Fibroblast of skin of left quadriceps (primary cell): Measurements from ENCODE around the gene KCNJ16.

Experiments used
- DNase-seq, 2 experiments: peaks; one replicate each; pipeline ENCODE4 v3.0.0-alpha.2; 2013; ENCODE audit warnings: low read depth in 2 of 2

The KCNJ16 gene

GRCh38 chr17:70128727-70129238 lies 53.8 kb downstream of the KCNJ16 start:
- no peak for DNase-seq

- DNase-seq, result no peak
Measured at GRCh38 chr17:70130289-70130688, 55.3 kb downstream of the KCNJ16 start.

DNA sequence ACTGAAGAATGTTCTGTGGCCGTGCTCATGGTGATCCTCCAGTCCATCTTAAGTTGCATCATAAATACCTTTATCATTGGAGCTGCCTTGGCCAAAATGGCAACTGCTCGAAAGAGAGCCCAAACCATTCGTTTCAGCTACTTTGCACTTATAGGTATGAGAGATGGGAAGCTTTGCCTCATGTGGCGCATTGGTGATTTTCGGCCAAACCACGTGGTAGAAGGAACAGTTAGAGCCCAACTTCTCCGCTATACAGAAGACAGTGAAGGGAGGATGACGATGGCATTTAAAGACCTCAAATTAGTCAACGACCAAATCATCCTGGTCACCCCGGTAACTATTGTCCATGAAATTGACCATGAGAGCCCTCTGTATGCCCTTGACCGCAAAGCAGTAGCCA lies 57.5 kb downstream of the KCNJ16 start:
- no peak for DNase-seq

DNA sequence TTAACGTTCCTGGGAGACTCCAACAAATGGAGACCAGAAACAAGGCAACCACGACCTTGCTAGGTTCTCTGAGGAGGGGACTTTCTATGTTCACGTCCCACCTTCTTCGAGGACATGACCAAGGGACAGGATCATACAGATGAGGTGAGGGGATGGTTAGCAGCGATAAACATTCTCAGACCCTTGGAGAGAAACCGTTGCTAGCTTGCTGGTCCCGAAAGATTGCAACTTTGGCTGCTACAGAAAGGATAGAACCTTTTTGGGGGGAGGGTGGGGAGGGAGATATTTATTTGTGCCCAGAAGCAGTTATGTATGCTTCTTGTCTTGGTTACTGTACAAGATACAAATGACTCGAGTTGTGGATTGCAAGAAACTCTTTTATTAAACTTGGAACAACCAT lies 59.0 kb downstream of the KCNJ16 start:
- DNase-seq, result no peak

DNA sequence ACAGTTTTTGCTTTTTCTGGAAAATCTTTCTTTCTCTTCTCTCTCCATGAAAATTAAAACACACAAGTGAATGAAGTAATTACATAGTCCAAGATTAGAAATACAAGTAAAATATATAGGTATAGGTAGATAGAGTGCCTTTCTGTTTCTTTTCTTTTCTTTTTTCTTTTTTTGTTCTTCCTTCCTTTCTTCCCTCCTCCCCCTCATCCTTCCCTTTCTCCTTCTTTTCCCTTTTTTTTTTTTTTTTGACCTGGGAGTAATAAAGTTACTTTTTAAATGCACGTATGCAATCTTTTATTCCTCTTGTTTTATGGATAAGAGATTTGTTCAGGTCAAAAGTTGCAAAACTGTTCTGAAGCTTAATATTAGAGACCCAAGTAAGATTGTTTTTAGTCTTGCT lies 59.8 kb downstream of the KCNJ16 start:
- DNase-seq, result no peak

- DNase-seq, result no peak
Measured at GRCh38 chr17:70136131-70136530, 61.1 kb downstream of the KCNJ16 start.

DNA sequence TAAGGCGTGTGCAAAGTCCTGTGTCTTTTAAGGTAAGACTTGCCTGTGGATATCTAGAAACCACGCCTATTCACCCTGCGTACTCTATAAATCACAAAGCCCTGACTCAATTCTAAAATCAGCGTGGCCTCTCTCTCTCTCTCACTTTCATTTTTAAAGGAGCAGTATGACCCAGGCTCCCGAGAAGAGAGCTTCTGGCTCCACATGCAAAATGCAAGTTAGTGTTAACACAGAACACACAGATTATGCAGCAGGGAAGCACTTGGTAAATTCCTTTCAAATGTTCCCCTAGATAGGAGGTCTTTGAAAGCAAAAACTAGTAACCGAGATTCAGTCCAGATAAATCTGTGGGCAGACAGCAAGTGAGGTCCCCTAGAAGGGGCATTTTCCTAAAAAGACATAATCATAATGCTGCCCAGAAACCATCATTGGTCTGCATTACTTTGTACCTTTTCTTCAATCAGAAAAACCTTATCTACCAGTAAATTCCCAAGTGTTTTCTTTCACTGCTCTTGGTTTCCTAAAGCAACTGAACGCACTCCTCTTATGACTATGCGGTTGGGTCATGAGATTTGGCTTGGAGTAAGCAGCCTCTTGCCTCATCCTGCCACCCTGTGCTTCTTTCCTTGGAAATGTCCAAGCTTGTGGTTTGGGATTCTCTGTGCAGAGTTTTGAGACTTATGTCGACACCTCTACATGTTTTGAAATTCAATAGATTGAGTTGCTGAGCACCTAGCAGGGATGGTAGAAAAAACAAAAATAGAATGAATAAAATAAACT lies 62.6 kb downstream of the KCNJ16 start:
- DNase-seq, result peak; percentile 45 to 47

DNA sequence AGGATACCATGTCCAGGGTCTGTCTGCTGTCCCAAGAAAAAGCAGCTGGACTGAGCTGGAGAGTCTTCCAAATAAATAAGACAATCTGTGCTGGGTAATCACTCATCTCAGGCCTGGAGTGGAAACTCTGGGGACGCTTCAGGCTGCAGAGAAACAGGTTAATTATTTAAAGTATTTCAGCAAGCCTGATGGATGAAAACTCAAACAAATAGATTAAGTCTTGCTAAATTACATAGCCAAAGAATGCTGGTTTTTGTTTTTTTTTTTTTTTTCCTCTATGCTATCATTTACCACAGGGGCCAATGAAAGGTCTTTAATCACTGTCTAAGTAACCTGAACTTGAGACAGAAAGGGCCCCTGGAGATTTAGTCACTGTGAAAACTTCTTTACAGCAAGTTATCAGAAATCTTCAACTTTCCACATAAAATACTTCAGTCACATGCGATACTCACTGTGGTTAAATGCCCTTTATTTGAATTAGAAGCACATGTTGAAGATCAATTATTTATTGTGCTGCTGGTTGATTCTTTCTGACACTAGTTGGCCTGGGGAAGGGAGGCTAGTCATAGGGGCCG lies 63.4 kb downstream of the KCNJ16 start:
- DNase-seq, result peak; percentile 29 to 44

- no peak for DNase-seq
Measured at GRCh38 chr17:70139449-70139993, 64.5 kb downstream of the KCNJ16 start.

DNA sequence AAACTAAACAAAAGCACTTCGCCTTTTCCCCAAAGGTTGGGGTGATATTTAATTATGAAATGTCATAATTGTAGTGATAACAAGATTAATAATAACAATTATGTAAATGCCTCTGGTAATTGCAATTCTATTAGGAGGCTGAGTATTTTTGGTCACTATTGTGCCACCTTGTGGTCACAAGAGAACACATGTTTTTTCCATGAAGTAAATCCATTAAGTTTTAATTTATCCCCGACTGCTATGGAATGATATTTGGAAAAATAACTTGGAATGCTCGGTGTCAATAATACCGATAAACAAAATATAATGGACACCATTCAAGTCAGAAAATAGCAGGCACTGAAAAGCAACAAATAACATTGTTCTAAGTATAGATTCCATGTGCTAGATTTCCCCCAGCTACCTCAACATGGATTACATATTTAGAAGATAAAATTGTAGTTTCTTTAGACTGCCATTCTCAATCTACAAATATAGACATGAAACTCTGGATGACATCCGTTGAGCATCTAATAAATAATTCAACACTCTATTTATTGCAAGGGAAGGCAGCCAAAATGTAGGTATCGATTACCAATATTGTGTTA lies 69.3 kb downstream of the KCNJ16 start:
- DNase-seq, result no peak

GRCh38 chr17:70153210-70153609 lies 78.2 kb downstream of the KCNJ16 start:
- no peak for DNase-seq

DNA sequence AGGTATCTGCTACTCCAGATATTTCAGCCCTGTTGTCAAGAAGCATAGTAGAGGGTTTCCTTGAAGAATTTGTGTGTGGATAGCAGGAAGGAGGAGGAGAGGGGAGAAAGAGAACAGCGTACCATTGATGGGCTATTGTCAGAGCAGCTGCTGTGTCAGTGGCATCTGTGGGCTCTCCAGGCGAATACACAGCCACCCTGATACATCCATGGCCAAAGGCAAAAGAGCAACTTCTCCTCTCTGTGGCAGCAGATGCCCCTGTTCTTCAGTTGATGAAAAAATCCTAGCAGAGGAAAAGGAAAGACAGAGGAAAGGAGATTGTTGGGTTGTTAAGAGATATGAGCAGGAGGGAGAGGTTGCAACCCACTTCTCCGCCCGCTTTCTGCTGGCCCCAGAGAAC lies 82.1 kb downstream of the KCNJ16 start:
- no peak for DNase-seq

- DNase-seq, result no peak
Measured at GRCh38 chr17:70158180-70158579, 83.2 kb downstream of the KCNJ16 start.

- no peak for DNase-seq
Measured at GRCh38 chr17:70158591-70158990, 83.6 kb downstream of the KCNJ16 start.

DNA sequence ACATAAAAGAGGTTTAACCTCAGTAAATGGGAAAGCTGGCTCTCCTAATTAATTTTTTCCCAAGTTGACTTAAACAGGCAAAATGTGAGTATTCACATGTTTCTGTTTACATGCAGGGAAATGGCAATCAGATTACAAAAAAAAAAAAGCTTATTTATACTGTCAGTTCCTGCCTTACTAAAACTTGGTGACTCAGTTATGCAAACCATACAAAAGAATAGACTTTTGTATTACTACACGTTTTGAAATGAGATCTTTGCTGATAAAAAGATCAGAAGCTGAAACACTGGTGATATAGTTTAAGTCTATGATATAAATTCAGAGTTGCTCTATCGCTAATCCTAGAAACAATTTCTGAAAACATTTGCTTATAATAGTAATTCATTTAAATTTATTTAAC lies 85.0 kb downstream of the KCNJ16 start:
- DNase-seq, result no peak

GRCh38 chr17:70161519-70161918 lies 86.5 kb downstream of the KCNJ16 start:
- DNase-seq, result no peak

DNA sequence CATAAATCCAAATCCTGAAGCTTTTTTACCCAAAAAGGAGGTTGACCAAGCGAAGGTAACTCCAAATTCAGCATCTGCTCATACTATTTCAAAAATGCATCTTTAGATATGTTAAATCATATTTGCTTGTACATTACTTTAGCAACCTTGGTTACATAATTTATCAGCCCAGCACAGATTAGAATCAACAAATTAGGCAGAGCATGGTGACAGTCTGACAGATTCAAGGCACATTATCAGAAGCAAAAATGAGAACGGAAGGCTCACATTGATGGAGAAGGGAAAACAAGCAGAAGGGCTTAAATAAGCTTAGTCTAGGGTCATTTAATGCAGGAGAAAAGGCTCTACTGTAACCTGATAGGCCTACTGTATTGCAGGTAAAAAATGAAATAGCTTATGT lies 90.4 kb downstream of the KCNJ16 start:
- no peak for DNase-seq

- DNase-seq, result no peak
Measured at GRCh38 chr17:70166615-70167014, 91.6 kb downstream of the KCNJ16 start.

DNA sequence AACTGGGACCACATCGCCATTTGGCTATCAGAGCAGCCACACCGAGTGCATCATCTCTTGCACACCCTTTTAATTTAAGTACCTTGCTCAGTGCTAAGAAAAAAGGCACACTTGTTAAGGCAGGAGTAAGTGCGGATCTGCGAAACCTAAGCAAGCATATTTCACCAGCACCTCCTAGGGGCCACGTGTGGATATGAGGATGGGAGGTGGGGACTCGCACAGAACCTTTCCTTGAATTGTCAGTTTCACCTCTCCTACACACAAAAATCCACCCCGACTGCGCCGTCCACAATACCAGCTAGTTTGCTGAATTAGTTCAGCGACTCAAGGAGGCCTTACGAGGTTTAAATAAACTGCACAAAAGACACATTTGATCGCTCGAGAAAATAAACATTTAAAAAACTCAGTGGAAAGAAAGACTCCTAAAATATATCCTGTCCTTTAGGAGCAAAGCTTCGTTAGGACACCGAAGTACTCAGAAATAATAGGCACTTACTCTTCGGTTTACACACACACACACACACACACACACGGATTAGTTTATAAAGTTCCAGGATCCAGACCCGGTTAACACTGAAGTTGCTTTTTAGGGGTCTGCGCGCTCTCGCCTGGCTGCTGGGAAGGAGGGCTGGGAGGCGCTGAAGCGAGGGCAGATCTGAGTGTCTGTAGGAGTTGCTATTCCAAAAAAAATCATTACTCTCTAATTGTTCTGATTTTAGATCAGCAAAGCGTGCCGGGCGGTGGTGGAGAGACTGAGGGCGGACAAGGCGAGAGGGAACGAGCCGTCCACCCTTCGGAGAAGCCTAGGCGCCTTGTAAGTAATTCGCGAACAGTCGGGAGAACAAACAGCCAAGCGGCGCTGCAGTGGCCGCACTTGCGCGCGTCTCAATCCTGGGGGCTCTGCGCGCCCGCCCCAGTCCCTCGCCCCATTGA lies 93.3 kb downstream of the KCNJ16 start:
- no peak for DNase-seq

DNA sequence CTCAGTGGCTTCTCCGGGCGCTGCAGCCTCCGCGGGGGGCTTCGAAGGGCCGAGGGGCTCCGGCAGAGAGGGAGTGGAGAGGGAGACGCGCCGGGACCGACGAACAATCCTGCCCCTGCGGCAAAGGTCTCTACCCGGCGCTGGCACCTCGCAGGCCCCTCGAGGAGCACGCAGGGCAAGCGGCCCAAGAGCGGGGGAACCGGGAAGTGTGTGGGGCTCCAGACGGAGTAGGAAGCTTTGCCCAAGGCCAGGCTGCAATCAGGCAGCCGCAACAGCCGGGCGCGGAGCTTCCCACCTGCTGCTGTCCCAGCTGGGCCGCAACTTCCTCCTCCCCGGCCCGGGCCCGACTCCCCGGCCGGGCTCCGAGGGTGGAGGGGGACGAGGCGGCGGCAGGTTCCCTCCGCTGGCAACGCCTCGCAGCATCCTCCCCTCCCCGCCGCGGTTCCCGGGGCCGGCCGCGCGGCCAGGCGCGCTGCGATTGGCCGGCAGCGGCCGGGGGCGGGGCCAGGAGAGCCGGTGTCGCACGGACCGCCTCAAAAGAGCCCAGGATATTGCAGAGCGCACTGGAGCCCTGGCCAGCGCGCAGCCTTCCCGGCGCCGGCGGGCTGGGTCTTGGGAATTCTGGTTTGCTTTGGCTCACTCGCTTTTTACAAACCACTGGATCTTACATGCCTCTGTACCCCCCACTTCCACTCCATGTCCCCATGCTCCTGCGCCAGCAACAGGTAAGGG lies 94.1 kb downstream of the KCNJ16 start, which contains the start of gene KCNJ2:
TSS of gene KCNJ2 (plus strand) at position 556 of the 732 bp plus-strand sequence. CDS start 5,508 bp downstream, outside the sequence.
- no peak for DNase-seq
